ENCODE results near the gene ZBED3. TPM values are rescaled to one million over a fixed set of nuclear protein-coding genes. Genes with fewer than 3 reads are reported as not detected.

Gene ZBED3
- total RNA-seq, 1 experiment from 2014 or later, result 7.0 TPM

GRCh38 chr5:77128411-77129061 is 41.5 kb upstream of the ZBED3 start (continued):
- TF ChIP-seq ERG (CRISPR knock-in tag; IDR thresholded peaks at IDR 0.05) (no peak), RORB (CRISPR knock-in tag; IDR thresholded peaks at IDR 0.05) (no peak), NR3C1 (CRISPR knock-in tag; conservative IDR thresholded peaks at IDR 0.05; ENCODE audit: low read depth) (no peak), MYBL2 (CRISPR knock-in tag; IDR thresholded peaks at IDR 0.05) (no peak), OVOL2 (CRISPR knock-in tag; IDR thresholded peaks at IDR 0.05; ENCODE audit: borderline replicate concordance) (no peak), JAZF1 (CRISPR knock-in tag; IDR thresholded peaks at IDR 0.05) (no peak), PRDM15 (CRISPR knock-in tag; IDR thresholded peaks at IDR 0.05) (no peak), ZNF425 (CRISPR knock-in tag; conservative IDR thresholded peaks at IDR 0.05) (no peak)
- TF ChIP-seq, protein P1, sequence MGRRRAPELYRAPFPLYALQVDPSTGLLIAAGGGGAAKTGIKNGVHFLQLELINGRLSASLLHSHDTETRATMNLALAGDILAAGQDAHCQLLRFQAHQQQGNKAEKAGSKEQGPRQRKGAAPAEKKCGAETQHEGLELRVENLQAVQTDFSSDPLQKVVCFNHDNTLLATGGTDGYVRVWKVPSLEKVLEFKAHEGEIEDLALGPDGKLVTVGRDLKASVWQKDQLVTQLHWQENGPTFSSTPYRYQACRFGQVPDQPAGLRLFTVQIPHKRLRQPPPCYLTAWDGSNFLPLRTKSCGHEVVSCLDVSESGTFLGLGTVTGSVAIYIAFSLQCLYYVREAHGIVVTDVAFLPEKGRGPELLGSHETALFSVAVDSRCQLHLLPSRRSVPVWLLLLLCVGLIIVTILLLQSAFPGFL (CRISPR knock-in tag; IDR thresholded peaks at IDR 0.05; ENCODE audit: borderline replicate concordance), result no peak

DNA sequence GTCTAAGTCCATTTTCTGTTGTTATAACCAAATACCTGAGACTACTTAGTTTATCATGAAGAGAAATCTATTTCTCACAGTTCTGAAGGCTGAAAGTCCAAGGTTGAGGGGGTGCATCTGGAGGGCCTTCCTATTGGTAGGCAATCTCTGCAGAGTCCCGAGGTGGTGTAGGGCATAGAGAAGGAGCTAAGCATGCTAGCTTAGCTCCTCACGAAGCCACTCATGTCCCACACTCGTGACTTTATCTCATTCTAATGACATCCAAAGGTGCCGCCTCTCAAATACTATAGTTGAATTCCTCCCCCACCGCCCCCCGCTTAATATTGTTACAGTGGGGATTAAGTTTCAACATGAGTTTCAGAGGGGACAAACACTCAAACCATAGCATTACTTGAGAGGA is 36.0 kb upstream of the ZBED3 start:
- peaks cover 14% of the 10 kb centered on the region for H3K36me3 Mint-ChIP-seq
- ChIA-PET CTCF (no interaction called here), POLR2A (interaction anchor here (0.6 kb wide), 1 partner anchor 305 kb away, joined by 3 read pairs; the partner anchor contains the start of gene F2RL1)
- H3K27ac Mint-ChIP-seq, result no peak overlapping the region
- TF ChIP-seq SP1 (CRISPR knock-in tag; conservative IDR thresholded peaks at IDR 0.05) (no peak), ZNF121 (CRISPR knock-in tag; IDR thresholded peaks at IDR 0.05) (no peak)
- H3K4me3 Mint-ChIP-seq, result no peak overlapping the region
- no peaks in the 10 kb centered on the region for H3K4me1 Mint-ChIP-seq
- H3K27me3 Mint-ChIP-seq (ENCODE audit: low read depth), result no peaks in the 10 kb centered on the region
- H3K9me3 Mint-ChIP-seq, result no peaks in the 10 kb centered on the region; the same call in 1 of the 2 replicates
- ATAC-seq (no peak), DNase-seq (ENCODE audit: low spot score) (no peak)

DNA sequence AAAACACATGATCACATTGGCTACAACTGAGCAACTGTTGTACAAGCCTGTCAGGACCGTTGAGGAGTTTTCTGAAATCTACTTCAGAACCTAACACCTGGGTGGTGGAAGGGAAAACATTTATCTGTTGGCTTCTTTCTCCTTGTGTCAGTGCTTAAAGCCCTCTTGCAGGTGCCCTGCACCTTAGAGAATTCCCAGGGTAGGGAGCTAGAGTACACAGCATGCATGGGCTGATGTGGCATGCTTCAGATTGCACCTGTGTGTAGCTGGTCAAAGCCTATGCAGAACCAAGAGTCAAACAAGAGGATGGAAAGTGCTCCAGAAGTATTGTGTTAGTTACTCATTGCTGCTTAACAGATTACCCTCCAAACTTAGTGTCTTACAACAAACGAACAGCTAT is 33.6 kb upstream of the ZBED3 start:
- Mint-ChIP-seq H3K27ac (no peak overlapping the region), H3K4me1 (no peaks in the 10 kb centered on the region), H3K27me3 (ENCODE audit: low read depth) (no peaks in the 10 kb centered on the region), H3K9me3 (no peaks in the 10 kb centered on the region; the same call in 1 of the 2 replicates), H3K4me3 (no peak overlapping the region), H3K36me3 (peaks cover 14% of the 10 kb centered on the region)
- ChIA-PET POLR2A (no interaction called here), CTCF (interaction anchor here (1.1 kb wide), 1 partner anchor 9 kb away, joined by 6 read pairs; no protein-coding TSS in a partner anchor)
- DNase-seq (ENCODE audit: low spot score), result no peak
- TF ChIP-seq, protein P1 (CRISPR knock-in tag; IDR thresholded peaks at IDR 0.05; ENCODE audit: borderline replicate concordance), result no peak
- TF ChIP-seq ZNF219 (CRISPR knock-in tag; IDR thresholded peaks at IDR 0.05; ENCODE audit: borderline replicate concordance) (no peak), ATF3 (CRISPR knock-in tag; conservative IDR thresholded peaks at IDR 0.05) (no peak), GABPB1 (CRISPR knock-in tag; IDR thresholded peaks at IDR 0.05) (no peak)
- TF ChIP-seq, protein P2, sequence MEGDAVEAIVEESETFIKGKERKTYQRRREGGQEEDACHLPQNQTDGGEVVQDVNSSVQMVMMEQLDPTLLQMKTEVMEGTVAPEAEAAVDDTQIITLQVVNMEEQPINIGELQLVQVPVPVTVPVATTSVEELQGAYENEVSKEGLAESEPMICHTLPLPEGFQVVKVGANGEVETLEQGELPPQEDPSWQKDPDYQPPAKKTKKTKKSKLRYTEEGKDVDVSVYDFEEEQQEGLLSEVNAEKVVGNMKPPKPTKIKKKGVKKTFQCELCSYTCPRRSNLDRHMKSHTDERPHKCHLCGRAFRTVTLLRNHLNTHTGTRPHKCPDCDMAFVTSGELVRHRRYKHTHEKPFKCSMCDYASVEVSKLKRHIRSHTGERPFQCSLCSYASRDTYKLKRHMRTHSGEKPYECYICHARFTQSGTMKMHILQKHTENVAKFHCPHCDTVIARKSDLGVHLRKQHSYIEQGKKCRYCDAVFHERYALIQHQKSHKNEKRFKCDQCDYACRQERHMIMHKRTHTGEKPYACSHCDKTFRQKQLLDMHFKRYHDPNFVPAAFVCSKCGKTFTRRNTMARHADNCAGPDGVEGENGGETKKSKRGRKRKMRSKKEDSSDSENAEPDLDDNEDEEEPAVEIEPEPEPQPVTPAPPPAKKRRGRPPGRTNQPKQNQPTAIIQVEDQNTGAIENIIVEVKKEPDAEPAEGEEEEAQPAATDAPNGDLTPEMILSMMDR (IDR thresholded peaks at IDR 0.05), result no peak
- no peak for ATAC-seq
